GM21737 (cell line): Measurements from ENCODE around the gene CHST11.
A peak's percentile ranks its signal among the peaks of the same experiment; 100 is the strongest.
"Not testable (repeated sequence)": the region's sequence is repeated elsewhere in the genome, so short reads cannot be mapped to it uniquely, and the experiment has no call there.

ENCODE experiments used
- ATAC-seq: cut with Tn5 transposase; IDR thresholded peaks from one replicate; pipeline ENCODE4 v1.9.1; 2021; ENCODE audit warnings: mild to moderate bottlenecking, moderate library complexity; ENCODE audit not compliant: unreplicated experiment

Gene CHST11

DNA sequence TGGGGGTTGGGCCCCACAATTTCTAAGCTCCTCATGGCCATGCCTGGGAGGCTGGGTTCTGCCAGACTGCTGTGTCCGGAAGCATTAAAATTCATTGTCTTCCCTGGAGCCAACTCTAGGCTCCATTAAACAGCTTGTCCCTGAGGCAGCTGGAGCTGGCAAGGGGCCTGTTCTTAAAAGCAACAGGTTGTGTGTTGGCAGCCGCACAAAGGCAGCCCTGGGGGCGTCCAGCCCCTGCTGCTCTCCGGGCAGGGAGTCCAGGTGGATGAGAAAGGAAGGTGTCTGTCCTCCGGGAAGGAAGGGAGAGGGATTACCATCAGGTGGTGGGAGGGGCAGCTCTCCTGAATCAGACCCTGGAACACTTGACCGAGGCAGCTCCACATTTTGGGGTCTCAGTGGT lies 98.9 kb downstream of the CHST11 start:
- ATAC-seq, result no peak

DNA sequence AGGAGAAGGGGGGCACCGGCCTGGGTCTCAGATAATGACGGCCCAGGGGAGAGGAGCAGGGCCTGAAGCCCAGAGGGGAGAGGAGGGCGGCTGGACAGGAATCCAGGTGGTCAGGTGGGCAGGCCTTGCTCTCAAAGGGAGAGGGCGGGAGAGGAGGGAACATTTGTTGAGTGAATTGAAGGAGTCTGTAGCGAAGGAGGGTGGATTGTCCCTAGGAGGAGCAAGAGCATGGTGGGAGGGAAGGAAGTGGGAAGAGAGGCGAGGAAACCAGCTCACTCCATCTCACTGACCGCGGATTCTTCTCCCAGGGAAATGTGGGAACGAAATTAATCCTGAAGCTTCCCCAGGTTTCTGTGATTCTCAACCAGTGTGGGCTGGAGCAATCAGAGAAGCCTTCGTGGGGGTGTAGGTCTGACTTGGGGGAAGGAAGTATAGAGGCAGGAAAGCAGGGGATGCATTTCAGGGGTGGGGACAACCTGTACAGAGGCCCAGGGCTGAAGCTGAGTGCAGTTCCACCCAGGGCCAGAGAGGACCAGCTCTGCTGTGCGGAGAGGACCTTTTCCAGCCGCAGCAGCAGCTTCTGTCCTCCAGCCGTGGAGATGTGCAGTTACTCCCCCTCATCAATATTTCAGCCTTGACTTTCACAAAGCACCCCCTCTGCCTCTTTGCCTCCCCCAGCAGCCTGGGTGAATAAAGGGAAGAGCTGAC lies 100.9 kb downstream of the CHST11 start:
- ATAC-seq, result no peak

DNA sequence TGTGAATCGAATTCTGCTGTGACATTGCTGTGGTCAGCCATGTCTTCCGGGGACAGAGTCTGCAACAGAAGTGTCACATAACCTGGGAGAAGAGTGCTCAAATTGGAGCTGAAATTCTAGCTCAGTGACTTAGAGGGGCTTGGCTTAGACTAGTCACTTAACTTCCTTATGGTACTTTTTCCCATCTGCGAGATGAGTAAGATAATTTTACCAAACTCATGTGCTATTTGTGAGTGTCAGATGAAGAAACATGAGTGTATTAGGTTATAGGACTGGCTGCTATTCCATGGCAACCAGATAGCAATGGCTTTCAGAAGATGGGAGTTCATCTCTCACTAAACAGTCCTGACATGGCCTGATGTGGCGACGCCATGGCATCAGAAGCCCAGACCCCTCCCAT lies 104.1 kb downstream of the CHST11 start:
- ATAC-seq, result no peak

DNA sequence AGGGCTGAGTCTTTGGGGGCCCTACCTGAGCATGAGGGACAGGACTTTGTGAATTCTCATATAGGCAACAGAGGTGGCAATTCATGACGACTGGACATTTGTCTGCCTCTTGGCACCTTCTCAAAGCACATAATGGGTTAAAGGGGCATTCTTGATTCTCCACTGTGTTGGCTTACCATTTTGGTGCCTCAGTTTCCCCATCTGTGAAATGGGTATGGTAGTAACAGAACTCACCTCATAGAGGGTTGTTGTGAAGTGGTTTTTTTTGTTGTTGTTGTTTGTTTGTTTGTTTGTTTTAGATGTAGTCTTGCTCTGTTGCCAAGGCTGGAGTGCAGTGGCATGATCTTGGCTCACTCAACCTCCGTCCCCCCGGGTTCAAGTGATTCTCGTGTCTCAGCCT lies 106.0 kb downstream of the CHST11 start:
- ATAC-seq, result no peak

DNA sequence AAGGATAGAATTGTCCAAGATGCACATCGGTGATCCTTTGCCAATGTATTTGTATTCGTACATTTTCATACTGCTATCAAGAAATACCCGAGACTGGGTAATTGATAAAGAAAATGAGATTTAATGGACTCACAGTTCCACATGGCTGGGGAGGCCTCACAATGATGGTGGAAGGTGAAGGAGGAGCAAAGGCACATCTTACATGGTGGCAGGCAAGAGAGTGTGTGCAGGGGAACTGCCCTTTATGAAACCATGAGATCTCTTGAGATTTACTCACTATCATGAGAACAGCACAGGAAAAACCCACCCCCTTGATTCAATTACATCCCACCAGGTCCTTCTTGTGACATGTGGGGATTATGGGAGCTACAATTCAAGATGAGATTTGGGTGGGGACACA lies 107.9 kb downstream of the CHST11 start:
- not testable (repeated sequence) for ATAC-seq

DNA sequence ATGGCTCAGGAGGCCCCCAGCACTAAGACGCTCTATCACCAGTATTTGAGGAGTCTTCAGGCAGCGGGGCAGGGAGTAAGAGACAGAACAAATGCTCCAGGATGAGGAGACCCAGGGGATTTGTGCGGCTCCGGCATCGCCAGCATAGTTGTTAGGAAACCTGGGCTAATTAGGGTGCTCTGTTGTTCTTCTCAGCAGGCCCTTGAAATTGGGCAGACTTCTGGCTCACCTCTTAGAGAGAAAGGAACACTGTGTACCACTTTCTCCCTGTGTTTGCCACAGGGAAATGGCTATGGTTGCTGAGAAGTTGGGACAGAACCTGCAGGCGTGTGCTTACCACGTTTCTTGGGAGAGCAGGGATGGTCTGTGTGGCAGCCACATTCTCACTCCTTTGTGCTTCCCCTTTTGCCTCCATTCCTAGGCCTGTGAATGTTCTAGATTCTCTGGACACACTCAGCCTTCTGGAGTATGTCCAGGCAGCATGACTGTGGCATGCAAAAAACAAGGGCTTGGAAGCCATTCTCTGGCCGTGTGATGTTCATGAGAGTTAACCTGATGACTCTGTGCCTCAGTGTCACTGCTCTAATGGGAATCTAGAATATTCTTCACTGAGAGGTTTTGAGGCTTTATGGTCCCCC lies 109.0 kb downstream of the CHST11 start:
- no peak for ATAC-seq

DNA sequence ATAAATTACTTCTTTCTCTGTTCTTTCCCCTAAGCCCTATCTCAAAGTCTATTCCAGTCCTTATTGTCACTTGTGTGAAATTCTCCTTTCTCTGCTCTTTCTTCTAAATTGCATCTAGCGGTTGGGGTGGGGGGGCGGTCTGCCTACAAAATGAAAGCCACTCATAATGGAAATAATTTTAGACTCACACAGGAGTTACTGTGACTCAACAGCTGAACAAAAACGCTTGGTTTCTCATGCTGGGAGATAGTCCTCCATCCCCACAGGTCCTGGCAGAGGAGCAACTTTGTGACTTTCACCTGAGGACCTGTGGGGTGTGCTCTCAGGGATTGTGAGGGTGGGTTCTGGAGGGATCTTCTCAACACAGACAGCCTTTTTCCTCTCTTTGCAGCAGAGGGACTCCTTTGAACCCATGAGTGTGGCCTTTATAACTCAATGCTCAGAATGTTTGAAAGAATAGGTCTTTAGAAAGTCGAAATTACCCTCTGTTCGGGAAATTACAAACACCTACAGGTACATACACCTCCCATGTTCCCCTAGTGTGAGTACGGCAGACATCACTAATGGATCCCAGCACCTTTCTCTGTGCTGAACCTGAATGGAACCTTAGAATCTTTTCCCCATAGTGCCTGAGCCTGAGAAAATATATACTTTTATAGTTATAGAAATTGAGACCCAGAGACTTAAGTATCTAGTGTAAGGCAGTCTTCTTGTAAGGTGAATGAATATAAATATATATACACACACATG lies 109.7 kb downstream of the CHST11 start:
- no peak for ATAC-seq

DNA sequence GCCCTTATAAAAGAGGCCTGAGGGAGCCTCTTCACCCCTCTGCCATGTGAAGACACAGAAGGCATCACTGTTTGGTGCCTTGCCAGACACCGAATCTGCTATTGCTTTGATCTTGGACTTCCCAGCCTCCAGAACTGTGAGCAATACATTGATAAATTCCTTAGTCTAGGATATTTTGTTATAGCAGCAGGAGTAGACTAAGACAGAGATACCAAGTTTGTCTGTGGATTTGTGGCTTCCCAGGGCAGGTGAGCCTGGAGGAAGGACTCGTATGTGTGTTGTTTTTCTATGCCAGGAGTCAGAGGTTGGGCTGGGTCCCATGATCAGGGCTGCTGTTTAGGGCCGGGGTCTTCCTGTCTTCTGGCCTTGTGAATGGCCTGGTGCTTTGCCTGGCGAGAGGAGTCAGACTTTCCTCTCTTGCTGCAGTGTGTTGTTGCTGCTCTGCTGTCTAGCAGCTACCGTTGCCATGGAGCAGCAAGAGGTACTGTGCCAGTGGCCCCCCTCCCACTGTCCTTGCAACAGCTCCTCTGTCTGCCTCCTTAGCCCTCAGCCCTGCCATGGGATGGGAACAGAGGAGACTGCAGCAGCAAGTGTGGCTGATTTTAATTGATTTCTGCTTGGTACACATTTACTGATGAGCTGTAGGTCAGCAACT lies 111.2 kb downstream of the CHST11 start:
- no peak for ATAC-seq

DNA sequence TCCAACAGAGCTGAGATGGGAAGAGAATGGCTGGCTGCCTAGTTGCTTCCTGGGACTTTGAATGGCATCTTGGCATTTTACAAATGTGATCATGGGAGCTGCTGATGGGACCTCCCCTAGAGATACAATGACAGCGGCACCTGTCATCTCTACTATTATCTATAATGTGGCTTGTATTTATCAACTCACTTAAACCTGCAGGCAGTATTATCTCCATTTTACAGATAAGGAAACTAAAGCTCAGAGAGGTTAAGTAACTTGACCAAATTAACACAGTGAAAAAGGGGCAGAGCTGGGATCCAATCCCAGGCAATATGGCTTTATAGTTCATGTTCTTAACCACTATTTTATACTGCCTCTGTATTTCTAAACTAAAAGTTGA lies 111.7 kb downstream of the CHST11 start:
- ATAC-seq, result no peak

DNA sequence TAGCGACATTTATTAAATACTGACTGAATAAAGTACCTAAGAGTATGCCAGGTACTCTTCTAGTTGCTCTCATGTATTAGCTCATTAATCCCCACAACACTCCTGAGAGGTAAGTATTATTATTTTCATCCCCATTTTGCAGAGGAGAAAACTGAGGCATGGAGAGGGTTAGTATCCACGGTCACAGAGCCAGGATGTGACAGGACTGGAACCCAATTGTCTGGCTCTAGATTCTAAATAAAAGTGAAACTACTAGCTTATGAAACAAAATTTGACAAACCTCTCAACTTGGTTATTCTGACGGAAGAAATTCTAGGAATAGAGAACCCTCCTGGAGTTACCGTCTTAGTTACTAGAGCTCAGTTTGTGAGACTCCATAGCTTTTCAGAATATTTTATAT lies 112.2 kb downstream of the CHST11 start:
- no peak for ATAC-seq

DNA sequence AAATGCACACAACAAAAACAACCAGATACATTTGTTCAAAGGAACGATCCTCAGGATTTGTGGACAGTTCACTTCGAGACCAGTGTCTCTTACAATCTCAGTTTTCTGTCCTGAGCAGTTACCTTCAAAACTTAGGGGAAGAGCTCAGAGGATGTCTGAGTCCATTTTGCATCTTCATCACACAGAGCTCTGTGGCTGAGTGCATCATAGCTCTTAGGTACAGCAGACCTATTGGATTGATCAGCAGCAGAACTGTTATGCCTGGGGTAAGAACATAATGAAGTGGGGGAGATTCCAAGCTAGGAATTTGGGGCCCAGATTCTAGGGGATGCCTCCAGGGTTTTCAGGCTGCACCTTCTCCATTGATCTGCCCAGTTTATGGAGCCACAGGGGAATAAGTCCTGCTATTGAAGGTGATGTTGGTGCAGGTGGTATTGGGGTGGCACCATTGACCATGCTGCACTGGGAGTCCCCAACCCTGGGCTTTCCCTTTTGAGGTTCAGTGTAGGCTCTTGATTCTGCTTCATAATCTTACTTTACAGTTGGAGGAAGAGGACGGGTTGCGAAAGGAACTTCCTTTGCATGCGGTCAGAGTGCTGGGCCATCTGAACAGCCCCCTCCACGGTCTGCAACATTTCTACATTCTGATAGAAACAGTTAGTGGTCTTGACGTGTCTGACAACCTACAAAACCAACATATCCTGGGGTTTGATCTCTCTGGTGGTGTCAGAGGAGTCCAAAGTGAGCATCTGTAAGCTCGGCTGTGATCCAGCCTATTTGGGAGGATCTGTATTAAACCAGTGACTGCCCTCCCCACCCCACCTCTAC lies 112.8 kb downstream of the CHST11 start:
- ATAC-seq, result peak; percentile 62

DNA sequence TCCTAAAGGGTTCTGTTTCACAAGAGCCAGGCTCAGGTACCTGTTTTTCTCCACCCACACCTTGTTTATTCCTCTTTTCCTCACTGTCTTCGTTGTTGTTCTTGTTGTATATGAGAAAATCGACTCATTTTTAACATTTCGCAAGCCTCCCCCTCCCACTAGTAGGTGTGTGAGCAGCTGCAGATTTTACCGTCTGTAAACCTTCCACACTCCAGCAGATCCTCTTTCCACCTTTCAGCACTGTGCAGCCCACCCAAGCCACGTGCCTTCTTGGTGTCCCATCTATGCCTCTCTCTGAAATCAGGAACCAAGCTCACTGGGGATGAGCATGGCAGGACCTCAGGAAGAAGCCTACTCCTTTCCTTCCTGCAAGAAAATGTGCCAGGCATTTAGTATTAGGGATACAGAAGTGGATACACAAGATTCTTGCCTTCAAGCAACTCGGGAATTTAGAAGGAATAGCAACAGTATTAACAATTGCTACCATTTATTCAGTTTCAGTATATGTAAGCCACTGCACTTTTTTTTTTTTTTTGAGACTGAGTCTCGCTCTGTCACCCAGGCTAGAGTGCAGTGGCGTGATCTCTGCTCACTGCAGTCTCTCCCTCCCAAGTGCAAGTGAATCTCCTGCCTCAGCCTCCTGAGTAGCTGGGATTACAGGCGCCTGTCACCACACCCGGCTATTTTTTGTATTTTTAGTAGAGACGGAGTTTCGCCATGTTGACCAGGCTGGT lies 113.6 kb downstream of the CHST11 start:
- ATAC-seq, result peak; percentile 14

DNA sequence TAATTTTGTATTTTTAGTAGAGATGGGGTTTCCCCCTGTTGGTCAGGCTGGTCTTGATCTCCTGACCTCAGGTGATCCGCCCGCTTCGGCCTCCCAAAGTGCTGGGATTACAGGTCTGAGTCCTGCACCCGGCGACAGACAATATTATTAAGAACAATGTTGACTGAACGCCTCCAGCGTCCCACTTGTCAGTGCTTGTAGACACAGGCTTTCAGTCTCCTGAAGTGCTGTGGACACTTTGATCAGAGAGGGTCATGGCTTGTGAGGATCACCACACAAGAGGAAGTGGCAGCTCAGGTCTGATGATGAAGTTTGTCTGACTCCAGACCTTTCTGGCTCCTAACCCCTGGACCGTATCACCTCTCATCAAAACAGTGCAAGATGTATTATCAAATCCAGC lies 114.6 kb downstream of the CHST11 start:
- ATAC-seq, result no peak

DNA sequence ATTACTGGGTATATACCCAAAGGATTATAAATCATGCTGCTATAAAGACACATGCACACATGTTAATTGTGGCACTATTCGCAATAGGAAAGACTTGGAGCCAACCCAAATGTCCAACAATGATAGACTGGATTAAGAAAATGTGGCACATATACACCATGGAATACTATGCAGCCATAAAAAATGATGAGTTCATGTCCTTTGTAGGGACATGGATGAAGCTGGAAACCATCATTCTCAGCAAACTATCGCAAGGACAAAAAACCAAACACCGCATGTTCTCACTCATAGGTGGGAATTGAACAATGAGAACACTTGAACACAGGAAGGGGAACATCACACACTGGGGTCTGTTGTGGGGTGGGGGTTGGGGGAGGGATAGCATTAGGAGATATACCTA lies 117.6 kb downstream of the CHST11 start:
- ATAC-seq, result not testable (repeated sequence)

DNA sequence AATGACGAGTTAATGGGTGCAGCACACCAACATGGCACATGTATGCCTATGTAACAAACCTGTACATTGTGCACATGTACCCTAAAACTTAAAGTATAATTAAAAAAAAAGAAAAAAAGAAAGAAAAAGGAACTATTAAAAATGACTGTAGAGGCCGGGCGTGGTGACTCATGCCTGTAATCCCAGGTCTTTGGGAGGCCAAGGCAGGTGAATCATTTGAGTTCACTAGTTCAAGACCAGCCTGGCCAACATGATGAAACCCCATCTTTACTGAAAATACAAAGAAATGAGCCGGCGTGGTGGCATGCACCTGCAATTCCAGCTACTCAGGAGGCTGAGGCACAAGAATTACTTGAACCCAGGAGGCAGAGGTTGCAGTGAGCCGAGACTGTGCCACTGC lies 118.0 kb downstream of the CHST11 start:
- ATAC-seq, result not testable (repeated sequence)

DNA sequence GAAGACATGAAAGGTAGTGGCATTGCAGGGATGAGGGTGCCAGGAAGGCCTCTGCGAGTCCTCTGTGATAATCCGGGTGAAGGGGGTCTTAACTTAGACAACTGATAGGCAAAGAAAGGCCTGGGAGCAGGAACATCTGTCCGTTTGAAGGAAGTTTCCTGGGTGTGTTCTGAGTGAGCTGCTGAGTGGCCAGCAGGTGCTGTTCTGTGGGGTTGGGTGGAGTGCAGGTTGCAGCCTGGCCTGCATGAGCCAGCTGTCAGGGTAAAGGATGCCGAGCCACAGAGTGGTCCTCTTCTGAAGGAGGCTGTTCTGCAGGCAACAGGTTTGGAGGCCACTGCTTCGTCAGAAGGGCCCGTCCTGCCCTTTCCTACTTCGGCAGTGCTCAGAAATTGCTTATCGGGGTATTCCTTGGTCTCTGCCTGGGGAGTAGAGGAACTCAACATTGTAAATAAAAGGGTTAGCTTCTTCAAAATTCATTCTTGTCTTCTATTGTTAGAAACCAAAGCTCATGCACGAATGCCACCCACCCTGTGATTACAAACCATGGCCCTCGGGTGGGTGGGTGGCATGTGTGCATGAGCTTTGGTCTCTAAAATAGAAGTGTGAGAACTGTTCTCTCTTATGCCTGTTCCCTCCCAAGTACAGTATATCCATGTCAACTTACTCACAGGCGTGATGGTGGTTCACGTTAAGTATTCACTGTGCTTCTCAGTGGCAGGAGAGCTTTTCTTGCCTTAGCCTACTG lies 118.9 kb downstream of the CHST11 start:
- no peak for ATAC-seq

DNA sequence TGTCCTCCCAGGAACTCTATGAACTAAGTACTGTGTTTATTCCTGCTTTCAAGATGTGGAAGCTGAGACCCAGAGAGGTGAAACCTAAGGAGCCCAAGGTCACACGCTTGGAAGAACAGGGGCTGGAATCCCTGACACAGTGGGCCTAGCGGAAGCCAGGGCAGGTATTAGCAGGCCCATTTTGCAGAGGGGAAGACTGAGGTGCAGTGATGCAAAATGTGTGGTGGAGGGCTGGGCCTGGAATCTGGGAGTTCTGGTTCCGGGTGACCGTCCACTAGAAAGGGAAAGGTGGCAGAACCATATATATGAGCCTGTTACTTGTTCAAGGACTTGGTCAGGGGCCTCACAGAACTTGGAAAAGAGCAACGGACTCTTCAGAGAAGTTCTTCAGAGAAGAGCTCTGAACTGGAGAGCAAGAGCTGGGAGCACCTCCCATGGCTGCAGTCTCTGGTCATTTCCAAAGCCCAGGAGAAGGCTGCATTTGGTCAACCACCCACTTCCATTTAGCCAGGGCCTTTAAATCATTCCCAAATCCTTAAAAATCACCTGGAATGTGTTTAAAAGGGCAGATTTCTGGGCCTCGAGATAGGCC lies 119.5 kb downstream of the CHST11 start:
- no peak for ATAC-seq

DNA sequence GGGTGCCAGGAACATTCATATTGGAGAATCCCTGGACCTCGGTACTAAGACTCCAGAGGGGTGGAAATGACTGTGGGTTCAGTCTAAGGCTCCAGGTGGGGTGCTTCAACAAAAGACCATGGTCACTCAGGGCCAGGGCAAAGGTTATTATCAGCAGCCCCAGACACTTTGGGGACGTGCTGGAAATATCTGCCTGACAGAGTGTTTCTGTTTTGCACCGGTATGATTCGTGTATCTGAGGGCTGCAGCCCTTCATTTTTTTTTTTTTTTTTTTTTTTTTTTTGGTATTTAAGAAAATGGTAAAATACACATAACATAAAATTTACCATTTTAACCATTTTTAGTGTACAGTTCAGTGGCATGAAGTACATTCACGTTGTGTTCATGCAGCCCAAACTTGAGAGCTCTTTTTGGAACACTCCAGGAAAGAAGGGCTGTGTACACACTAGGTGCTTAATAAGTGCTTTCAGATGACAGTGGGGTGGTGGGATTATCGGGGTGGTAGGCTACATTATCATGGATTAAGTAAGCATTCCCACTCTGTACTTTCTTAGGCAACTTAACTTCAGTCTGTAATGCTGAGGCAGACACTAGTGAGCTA lies 120.3 kb downstream of the CHST11 start:
- no peak for ATAC-seq

DNA sequence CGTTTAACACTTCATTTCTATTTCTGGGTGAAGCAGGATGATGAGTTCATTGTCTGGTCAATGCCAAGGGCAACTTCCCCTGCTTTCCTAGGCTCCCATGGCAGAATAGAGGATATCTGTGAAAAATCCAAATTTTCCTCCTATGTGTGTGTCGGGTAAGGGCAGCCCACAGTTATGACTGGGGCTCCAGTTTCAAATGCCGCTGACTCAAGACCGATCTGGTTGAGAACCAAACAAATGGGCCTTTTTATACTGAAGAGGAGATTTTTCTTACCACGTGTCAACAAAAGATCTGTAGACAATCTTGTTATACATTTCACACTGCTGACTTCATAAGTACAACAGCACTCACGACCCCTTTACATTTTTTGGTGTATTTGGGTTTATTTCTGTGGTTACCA lies 120.8 kb downstream of the CHST11 start:
- no peak for ATAC-seq
